Fibroblast of skin of right biceps (primary cell): ENCODE results near the gene KIRREL3.
A peak's percentile ranks its signal among the peaks of the same experiment; 100 is the strongest.

Experiments used
- DNase-seq: peaks from one replicate; pipeline ENCODE4 v3.0.0-alpha.2; 2013

The KIRREL3 gene

GRCh38 chr11:126456783-126457542, 543.6 kb downstream of the KIRREL3 start:
- no peak for DNase-seq

GRCh38 chr11:126456089-126456488, 544.5 kb downstream of the KIRREL3 start:
- no peak for DNase-seq

- DNase-seq = no peak
These were observed 548.1 kb downstream of the KIRREL3 start for GRCh38 chr11:126452241-126453101.

GRCh38 chr11:126451211-126451802, 549.3 kb downstream of the KIRREL3 start:
- no peak for DNase-seq

- DNase-seq = no peak
These were observed 549.8 kb downstream of the KIRREL3 start for GRCh38 chr11:126450806-126451205.

GRCh38 chr11:126450198-126450597, 550.4 kb downstream of the KIRREL3 start:
- DNase-seq = no peak

- no peak for DNase-seq
These were observed 554.0 kb downstream of the KIRREL3 start for GRCh38 chr11:126446581-126446980.

- DNase-seq = peak; percentile 46
These were observed 556.5 kb downstream of the KIRREL3 start for GRCh38 chr11:126444072-126444471.

GRCh38 chr11:126443120-126443519, 557.5 kb downstream of the KIRREL3 start:
- DNase-seq = no peak

GRCh38 chr11:126440792-126441514, 559.6 kb downstream of the KIRREL3 start:
- peak; percentile 70 for DNase-seq

- no peak for DNase-seq
These were observed 560.3 kb downstream of the KIRREL3 start for GRCh38 chr11:126440276-126440675.

GRCh38 chr11:126438691-126439090, 561.9 kb downstream of the KIRREL3 start:
- no peak for DNase-seq

GRCh38 chr11:126438272-126438671, 562.3 kb downstream of the KIRREL3 start:
- no peak for DNase-seq

GRCh38 chr11:126437731-126438130, 562.8 kb downstream of the KIRREL3 start:
- DNase-seq = no peak

- no peak for DNase-seq
These were observed 564.3 kb downstream of the KIRREL3 start for GRCh38 chr11:126436209-126436755.

- DNase-seq = no peak
These were observed 565.6 kb downstream of the KIRREL3 start for GRCh38 chr11:126434950-126435335.

- DNase-seq = no peak
These were observed 566.3 kb downstream of the KIRREL3 start for GRCh38 chr11:126433989-126434949.

GRCh38 chr11:126433244-126433846, 567.2 kb downstream of the KIRREL3 start:
- DNase-seq = no peak

GRCh38 chr11:126432525-126432924, 568.0 kb downstream of the KIRREL3 start:
- no peak for DNase-seq

GRCh38 chr11:126432065-126432461, 568.5 kb downstream of the KIRREL3 start:
- no peak for DNase-seq
